HEK293 (cell line): Measurements from ENCODE around the gene ASXL1.

Source experiments
- BCL11A ChIP-seq: fragments of 450-650 bp; formaldehyde crosslinking; IDR thresholded peaks from 2 replicates; pipeline ENCODE4 v1.5.1; 2016; ENCODE audit warnings: low read depth, missing biosample characterization, missing genetic modification characterization
- TRIM28 ChIP-seq: IDR thresholded peaks from 2 replicates; pipeline ENCODE4 v1.6.1; 2011; ENCODE audit warnings: low read length, control low read depth, borderline replicate concordance
- ZFP41 ChIP-seq: fragments of 450-650 bp; formaldehyde crosslinking; IDR thresholded peaks from 2 replicates; pipeline ENCODE4 v1.5.1; 2016; ENCODE audit warnings: missing biosample characterization, missing genetic modification characterization, borderline replicate concordance
- TF ChIP-seq, protein P1 (sequence below): fragments of 450-650 bp; formaldehyde crosslinking; IDR thresholded peaks from 2 replicates; pipeline ENCODE4 v1.5.1; 2016; ENCODE audit warnings: missing biosample characterization, missing genetic modification characterization
- TF ChIP-seq, protein P2 (sequence below): fragments of 450-650 bp; formaldehyde crosslinking; IDR thresholded peaks from 2 replicates; pipeline ENCODE4 v1.5.1; 2016; ENCODE audit warnings: missing biosample characterization, missing genetic modification characterization
- TF ChIP-seq, protein P3 (sequence below): fragments of 450-650 bp; formaldehyde crosslinking; IDR thresholded peaks from 2 replicates; pipeline ENCODE4 v1.5.1; 2016; ENCODE audit warnings: missing biosample characterization, missing genetic modification characterization
- TF ChIP-seq, protein P4 (sequence below): fragments of 450-650 bp; formaldehyde crosslinking; IDR thresholded peaks from 2 replicates; pipeline ENCODE4 v1.5.1; 2016; ENCODE audit warnings: missing biosample characterization, missing genetic modification characterization
- TF ChIP-seq, protein P5 (sequence below): fragments of 450-650 bp; formaldehyde crosslinking; IDR thresholded peaks from 2 replicates; pipeline ENCODE4 v1.5.1; 2016; ENCODE audit warnings: missing biosample characterization, missing genetic modification characterization, low read depth

DNA sequence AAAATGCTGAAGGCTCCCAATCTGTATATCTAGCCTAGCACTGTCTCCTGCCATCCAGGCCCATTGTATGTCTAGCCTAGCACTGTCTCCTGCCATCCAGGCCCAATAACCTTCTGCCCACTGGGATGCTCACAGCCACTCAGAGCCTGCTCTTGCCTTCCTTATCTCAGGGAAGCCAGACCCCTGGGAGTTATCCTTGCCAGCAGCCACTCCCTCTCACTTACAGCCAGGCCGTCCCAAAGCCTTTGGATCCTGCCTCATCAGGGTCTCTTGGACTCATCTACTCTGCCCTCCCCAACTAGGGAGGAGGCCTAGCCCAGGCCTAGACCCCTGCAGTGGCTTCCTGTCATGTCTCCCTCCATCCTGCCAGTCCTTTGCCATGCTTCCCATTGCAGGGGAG is 43.4 kb upstream of the ASXL1 start:
- TF ChIP-seq, protein P1, sequence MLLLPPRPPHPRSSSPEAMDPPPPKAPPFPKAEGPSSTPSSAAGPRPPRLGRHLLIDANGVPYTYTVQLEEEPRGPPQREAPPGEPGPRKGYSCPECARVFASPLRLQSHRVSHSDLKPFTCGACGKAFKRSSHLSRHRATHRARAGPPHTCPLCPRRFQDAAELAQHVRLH (tag by site-specific recombination): no peak
- TF ChIP-seq, protein P2, sequence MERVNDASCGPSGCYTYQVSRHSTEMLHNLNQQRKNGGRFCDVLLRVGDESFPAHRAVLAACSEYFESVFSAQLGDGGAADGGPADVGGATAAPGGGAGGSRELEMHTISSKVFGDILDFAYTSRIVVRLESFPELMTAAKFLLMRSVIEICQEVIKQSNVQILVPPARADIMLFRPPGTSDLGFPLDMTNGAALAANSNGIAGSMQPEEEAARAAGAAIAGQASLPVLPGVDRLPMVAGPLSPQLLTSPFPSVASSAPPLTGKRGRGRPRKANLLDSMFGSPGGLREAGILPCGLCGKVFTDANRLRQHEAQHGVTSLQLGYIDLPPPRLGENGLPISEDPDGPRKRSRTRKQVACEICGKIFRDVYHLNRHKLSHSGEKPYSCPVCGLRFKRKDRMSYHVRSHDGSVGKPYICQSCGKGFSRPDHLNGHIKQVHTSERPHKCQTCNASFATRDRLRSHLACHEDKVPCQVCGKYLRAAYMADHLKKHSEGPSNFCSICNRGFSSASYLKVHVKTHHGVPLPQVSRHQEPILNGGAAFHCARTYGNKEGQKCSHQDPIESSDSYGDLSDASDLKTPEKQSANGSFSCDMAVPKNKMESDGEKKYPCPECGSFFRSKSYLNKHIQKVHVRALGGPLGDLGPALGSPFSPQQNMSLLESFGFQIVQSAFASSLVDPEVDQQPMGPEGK: no peak
- TF ChIP-seq, protein P3, sequence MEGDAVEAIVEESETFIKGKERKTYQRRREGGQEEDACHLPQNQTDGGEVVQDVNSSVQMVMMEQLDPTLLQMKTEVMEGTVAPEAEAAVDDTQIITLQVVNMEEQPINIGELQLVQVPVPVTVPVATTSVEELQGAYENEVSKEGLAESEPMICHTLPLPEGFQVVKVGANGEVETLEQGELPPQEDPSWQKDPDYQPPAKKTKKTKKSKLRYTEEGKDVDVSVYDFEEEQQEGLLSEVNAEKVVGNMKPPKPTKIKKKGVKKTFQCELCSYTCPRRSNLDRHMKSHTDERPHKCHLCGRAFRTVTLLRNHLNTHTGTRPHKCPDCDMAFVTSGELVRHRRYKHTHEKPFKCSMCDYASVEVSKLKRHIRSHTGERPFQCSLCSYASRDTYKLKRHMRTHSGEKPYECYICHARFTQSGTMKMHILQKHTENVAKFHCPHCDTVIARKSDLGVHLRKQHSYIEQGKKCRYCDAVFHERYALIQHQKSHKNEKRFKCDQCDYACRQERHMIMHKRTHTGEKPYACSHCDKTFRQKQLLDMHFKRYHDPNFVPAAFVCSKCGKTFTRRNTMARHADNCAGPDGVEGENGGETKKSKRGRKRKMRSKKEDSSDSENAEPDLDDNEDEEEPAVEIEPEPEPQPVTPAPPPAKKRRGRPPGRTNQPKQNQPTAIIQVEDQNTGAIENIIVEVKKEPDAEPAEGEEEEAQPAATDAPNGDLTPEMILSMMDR (tag by site-specific recombination): no peak
- TF ChIP-seq, protein P4, sequence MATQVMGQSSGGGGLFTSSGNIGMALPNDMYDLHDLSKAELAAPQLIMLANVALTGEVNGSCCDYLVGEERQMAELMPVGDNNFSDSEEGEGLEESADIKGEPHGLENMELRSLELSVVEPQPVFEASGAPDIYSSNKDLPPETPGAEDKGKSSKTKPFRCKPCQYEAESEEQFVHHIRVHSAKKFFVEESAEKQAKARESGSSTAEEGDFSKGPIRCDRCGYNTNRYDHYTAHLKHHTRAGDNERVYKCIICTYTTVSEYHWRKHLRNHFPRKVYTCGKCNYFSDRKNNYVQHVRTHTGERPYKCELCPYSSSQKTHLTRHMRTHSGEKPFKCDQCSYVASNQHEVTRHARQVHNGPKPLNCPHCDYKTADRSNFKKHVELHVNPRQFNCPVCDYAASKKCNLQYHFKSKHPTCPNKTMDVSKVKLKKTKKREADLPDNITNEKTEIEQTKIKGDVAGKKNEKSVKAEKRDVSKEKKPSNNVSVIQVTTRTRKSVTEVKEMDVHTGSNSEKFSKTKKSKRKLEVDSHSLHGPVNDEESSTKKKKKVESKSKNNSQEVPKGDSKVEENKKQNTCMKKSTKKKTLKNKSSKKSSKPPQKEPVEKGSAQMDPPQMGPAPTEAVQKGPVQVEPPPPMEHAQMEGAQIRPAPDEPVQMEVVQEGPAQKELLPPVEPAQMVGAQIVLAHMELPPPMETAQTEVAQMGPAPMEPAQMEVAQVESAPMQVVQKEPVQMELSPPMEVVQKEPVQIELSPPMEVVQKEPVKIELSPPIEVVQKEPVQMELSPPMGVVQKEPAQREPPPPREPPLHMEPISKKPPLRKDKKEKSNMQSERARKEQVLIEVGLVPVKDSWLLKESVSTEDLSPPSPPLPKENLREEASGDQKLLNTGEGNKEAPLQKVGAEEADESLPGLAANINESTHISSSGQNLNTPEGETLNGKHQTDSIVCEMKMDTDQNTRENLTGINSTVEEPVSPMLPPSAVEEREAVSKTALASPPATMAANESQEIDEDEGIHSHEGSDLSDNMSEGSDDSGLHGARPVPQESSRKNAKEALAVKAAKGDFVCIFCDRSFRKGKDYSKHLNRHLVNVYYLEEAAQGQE (tag by site-specific recombination): no peak
- no peak for TF ChIP-seq BCL11A (tag by site-specific recombination)
- TF ChIP-seq, protein P5, sequence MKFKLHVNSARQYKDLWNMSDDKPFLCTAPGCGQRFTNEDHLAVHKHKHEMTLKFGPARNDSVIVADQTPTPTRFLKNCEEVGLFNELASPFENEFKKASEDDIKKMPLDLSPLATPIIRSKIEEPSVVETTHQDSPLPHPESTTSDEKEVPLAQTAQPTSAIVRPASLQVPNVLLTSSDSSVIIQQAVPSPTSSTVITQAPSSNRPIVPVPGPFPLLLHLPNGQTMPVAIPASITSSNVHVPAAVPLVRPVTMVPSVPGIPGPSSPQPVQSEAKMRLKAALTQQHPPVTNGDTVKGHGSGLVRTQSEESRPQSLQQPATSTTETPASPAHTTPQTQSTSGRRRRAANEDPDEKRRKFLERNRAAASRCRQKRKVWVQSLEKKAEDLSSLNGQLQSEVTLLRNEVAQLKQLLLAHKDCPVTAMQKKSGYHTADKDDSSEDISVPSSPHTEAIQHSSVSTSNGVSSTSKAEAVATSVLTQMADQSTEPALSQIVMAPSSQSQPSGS (tag by site-specific recombination): no peak
- no peak for TF ChIP-seq TRIM28
- TF ChIP-seq ZFP41 (tag by site-specific recombination): no peak
